NCI-H526 treated with DMSO at 0.1 percent for 48 hours (cell line): Measurements from ENCODE around the gene KIAA1671.
"Not testable (repeated sequence)": the region's sequence is repeated elsewhere in the genome, so short reads cannot be mapped to it uniquely, and the experiment has no call there.

Experiments used
- DNase-seq: peaks from one replicate; lab custom pipeline; 2025; lab: John Stamatoyannopoulos, UW

Gene KIAA1671

DNA sequence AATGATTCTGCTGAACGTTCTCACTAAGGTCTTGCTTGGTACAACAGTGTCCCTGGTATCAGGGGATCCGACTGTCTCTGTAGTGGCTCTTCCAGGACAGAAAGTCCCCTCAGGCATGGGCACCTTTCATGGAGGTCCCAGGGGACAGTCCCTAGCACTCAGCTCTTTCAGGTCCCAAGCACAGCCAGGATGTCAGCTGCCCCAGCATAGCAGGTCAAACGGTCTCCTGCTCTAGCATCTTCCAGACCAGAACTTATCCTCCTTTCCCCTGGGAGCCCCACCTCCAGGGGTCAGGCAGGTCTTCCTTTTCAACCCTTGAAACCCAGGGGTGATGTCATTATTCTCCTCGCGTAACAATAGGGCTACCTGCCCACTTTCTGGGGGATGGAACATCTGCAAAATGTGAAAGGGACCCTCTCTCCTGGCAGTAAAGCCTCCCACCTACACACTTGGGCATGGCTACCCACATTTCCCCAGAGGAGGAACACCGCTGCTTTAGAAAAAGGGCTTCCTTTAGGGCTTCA, 222.4 kb downstream of the KIAA1671 start:
- no peak for DNase-seq

DNA sequence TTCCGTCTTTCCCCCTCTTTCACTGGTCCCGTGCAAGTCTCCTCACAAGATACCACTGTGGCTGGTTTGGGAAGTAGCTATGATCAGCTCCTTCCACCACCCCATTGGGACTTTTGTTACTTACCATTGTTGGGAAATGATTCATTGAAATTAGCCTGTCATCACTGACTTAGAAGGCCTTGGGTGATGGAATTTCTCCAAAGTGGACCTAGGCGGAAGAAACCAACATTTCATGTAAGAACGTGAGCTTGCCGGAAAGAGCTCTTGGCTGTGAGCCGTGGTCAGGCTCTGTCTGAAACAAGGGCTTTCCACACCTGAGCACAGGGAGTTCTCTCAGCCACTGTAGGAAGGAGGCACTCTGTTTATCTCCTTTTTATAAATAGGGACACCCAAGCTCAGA, 223.7 kb downstream of the KIAA1671 start:
- DNase-seq: no peak

DNA sequence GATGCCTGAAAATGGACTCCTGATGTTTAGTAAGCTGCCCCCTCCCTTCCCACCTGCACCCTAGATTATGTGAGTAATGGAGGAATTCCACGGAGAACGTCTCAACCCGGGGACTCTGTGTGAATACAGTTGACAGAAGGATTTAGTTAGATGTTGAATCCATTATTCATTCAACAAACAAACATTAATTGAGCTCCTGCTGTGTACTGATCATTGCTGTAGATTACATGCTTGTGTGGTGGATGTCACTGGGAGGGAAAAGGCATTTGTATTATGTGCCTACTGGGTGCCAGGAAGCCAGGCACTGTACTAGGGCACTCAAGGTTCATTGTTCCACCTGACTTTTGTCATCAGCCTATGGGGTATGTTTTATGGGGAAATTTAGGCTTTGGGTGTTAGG, 224.3 kb downstream of the KIAA1671 start:
- no peak for DNase-seq

DNA sequence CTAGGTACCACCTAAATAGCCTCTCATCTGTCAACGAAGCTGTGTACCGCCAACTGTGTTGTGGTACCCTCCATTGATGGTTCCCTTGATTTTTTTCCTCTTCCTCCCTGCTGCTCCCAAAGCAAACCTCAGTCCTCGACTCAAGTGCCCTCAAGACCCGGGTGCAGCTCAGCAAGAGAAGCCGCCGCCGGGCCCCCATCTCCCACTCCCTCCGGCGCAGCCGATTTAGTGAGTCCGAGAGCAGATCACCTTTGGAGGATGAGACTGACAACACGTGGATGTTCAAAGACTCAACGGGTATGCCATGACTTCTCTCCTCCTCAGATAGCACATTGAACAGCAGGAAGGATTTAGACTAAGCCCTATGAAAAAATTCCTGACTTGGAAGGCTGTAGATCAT, 224.7 kb downstream of the KIAA1671 start:
- DNase-seq: no peak

DNA sequence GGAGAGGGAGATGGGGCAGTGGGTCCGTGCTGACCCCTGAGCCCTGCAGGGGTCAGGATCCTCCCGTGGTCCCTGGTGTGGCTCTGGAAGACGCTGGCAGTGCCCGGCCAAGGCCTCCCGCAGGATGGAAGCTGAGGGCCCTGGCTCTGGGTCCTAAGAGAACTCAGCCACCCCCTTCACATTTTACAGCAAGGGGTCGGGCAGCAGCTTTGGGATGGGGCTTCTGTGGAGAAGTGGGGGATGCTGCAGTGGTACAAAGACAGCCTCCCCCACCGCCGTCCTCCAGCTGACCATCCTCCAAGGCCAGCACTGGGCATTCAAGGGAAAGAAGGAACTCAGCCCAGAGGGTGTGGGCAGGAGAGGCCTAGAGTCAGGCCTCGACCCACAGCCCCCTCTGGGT, 225.4 kb downstream of the KIAA1671 start:
- DNase-seq: no peak

DNA sequence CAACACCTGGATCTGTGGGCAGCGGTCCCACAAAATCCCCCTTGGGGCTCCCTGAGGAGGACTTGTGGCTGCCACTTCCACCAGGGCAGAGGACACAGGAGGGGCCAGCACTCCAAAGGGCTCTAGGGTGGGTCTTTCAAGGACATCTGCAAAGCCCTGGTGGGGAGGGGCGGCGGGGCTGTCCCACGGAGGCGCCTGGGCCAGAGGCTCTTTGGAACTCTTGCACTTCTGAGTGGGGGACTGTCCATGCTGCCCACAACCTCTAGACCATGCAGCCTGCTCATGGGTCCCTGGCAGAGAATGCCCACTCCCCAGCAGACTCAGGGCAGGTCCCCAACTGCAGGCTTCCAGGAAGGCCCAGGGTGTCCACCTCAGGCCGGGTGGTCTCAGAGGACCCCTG, 225.8 kb downstream of the KIAA1671 start:
- DNase-seq: not testable (repeated sequence)

DNA sequence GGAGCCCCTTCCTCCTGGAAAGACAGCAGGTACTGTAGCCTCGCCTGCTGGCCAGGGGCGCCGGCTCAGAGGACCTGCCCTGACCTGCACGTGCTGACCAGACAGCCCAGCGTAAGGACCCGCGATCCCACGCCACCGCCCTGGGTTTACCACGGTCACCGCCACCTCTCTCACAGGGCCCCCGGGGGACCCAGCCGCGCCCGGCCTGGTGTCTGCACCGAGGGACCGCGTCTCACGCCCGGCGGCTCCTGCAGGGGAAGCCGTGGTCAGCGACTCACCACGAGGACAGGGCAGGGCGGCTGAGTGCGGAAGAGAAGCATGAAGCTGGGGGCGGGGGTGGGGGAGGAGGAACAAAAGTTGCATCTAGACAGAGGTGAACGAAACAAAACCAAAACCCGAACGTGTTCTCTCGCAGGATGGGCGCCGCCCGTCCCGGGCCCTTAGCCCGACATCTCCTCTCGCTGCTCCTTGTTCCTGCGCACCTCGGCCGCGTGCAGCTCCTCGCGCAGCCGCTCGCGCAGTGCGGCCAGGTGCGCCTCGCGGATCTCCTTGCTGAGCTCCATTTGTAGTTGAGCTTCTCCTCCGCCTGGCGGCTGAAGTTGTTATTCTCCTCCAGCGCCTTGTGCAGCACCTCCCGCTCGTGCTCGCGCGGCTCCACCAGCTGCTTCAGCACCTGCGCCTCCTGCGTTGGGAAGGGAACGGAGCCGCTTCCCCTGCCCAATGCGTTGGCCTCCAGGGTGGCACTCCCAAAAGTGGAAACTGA, 226.5 kb downstream of the KIAA1671 start:
- not testable (repeated sequence) for DNase-seq

DNA sequence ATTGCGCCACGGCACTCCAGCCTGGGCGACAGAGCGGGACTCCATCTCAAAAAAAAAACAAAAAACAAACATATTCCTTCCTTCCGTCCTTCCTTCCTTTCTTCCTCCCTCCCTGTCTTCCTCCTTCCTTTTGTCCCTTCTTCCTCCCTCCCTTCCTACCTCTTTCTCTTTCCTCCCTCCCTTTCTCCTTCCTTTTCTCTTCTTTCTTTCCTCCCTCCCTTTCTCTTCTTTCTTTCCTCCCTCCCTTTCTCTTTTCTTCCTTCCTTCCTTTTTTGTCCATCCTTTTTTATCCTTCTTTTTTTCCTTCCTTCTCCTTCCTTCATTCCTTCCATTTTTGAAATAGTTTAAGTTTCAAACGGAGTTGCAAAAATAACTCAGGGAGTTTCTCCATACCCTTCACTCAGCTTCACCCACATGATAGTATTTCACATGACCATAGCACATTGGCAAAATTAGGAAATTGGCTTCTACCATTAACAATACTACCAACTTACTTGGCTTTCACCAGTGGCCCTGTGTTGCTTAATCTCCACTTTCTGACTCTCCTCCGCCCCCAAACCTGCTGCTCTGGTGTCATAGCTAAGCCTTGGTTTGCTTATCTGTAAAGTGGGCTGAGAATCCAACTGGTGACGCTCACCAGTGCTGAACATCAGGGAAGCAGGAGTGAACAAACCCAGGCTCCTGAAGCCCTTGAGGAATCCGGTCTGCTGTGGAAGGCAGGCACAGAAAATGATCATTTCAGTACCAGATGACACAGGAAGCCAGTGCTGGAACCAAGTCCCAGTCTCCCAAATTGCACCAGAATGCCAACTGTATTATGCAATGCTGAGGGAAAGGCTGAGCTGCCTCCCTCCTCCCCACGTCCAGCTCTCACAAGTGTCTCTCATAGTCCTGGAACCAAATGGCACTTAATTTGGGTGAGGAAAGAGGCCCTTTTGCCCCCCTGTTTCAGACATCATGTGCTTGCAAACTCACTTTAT, 229.9 kb downstream of the KIAA1671 start:
- no peak for DNase-seq

DNA sequence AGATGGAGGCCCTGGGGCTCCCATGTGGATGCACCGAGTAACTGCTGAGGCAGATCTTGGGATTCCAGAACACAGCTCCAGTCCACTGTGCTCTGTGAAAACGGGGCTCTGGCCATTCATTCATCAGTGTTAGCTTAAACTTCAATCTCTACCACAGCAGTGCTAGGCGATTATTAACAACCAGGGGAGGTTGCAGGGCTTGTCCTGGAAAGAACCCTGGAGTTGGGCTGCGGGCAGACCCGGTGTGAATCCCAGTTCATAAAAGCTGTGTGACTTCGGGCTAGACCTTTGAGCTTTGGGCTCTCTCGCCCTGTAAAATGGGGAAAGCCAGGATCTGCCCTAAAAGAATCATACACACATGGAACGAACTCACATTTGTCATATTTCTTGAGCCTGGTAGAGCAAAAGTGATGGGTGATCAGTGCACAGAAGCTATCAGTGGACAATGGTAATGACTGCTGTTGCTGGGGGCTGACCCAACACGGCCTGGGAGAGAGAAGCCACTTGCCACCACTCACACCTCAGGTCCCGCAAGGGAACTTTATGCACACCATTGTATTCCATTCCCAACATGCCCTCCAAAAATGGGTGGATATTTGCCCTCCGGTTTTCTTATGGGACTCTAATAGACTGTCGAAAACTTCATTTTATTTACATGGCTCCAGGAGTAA, 231.6 kb downstream of the KIAA1671 start:
- DNase-seq: no peak

DNA sequence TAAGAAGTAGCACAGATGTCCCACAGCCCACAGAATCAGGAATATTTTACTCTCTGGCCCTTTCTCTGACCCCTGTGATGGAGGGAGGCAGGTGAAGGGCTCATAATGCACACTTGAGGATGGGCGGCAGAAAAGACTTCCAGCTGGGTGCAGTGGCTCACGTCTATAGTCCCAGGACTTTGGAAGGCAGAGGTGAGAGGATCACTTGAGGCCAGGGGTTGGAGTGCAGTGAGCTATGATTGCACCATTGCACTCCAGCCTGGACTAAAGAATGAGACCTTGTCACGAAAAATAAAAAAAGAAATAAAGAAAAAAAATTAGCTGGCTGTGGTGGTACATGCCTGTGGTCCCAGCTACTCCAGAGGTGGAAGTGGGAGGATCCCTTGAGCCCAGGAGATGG, 233.6 kb downstream of the KIAA1671 start:
- DNase-seq: no peak

DNA sequence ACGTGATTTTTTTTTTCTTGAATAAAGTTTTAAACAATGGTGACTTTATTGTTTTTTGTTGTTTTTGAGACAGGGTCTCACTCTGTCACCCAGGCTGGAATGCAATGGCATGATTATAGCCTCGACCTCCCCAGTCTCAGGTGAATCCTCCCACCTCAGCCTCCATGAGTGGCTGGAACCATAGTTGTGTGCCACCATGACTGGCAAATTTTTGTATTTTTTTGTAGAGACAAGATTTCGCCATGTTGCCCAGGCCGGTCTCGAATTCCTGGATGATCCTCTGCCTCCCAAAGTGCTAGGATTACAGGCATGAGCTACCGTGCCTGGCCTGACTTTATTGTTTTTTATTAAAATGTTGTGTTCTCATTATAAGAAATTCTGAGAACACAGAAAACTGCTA, 235.0 kb downstream of the KIAA1671 start:
- DNase-seq: no peak

DNA sequence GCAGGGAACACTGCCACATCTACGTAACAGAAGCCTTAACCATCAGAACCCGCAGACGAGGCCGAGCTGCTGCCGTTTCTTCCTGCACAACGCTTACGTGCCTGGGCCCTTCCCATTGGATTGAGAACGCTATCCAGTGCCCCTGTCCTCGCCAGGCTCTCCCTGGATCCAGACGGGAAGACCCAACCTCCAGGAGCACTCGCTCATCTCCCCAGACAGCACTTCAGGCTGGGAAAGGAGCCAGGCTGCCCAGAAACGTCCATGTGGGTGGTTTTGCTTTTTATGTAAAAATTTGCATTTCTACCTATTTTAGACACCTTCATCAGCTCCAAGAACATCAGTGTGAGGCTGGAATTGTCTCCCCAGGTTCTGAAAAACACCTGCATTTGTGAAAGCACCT, 239.9 kb downstream of the KIAA1671 start:
- DNase-seq: no peak

DNA sequence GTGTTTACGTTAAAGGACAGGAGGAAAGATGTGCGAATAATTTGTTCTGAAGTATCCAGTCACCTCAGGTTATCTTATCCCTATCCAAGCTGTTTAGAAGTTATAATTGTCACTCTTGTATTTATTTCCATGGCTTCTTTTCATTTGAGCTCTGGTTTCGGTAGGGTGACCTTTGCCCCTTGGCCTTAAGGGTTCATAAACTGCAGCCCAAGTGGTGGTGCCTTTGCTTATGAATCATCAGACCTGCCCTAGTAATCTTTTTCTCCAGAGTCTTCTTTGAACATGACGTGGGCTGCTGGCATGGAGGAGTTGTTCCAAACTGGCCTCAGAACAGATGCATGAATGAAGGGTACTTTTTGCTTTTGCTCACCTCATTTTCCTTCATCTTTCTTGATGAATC, 240.6 kb downstream of the KIAA1671 start:
- DNase-seq: no peak

DNA sequence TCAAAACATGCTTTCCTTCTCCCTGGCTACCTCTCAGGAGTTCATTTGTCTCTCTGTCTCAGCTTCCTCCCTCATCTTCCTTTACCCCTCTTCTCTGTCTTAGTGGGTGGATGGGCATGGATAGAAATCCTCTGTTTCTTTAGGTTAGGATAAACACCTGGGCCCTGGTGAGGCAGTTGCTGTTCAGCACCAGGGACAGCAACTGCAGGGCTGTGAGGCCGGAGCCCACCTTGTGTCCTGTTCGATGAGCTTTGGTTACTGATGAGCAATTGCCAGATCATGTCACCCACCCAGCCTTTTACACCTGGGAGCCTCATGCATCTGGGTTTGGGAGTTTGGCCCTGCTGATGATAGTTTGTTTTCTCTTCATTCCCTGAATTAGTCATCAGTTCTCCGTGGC, 241.0 kb downstream of the KIAA1671 start:
- DNase-seq: no peak

DNA sequence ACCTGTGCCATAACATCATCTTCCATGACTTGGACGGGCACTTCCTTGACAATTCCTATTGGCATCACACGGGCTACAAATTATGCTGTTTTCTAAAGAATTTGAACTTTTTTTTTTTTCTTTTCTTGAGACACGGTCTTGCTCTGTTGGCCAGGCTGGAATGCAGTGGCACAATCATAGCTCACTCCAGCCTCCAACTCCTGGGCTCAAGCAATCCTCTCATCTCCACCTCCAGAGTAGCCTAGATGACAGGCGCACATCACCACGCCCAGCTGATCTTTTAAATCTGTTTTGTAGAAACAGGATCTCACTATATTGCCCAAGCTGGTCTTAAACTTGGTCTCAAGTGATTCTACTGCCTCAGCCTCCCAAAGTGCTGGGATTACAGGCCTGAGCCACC, 243.8 kb downstream of the KIAA1671 start:
- DNase-seq: no peak

DNA sequence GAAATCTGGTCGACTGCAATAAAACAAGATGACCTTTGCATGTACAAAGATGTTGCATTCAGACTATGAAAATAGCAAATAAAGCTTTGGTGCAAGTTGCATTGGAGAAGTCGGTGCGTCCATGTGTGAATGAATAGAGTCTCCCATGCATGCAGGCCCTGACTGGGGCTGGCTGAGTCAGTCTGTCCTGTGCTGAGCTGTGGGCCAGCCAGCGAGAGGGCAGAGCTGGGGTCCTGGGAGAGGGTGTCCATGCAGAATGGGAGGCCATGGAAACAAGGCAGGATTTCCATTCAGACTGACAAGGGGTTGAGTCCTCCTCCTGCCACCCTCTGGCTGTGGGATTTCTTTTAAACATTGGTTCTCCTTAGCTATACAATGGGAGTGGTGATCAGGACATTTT, 244.8 kb downstream of the KIAA1671 start:
- DNase-seq: no peak

DNA sequence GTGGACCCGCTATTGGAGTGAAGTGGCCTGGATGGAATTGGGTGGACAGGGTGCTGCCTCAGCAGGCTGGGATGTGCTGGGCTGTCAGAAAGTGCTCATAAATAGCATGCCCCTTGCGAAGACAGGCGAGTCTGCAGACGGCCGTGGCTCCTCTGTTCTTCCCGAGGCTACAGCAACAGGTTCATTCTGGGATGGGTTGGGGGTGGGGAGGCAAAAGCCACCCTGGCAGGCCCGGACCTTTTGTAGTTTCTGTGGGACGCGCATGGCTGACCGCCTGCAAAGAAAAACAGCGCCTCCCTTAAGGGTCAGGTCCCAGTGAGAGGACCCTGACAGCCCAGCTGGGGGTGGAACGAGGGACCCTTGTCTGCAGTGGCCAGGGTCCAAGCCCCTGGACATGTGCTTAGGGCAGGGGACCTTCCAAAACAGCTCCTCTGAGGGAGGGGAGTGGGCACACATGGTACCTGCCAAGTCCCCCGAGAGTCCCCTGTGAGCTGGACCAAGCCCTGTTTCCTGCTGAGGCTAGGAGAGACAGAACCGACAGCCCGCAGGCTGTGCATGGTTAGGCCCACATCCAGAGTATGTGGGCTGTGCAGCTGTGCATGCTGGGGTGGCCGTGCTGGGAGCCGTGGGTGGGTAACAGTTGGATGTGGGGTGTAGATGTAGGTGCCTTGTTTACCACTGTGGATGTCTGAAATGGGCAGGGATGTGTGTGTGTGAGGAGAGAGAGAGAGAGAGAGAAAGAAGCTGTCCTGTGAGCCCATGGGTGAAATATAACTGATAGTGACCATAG, 247.4 kb downstream of the KIAA1671 start, which contains the start of gene CRYBB3:
Gene CRYBB3 (plus strand): TSS at position 128 of the 790 bp plus-strand sequence. CDS start 1,539 bp downstream, outside the sequence.
- DNase-seq: no peak

DNA sequence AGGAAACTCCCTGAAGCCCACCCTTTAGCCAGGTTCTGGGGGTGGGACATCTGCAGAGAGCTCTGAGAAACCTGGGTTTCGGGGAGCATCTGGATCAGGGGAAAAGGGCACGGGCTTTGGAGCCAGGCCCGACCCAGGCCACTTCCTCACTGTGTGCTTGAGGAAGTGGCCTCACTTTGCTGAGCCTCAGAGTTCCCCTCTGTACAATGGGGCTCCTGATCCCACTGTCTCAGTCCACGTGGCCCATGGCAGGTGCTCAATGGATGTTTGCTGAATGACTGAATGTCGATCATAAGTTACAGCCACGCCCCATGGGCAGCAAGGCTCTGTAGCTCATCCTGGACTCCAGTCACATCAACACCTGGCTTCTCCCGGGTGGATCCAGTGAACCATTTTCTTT, 248.5 kb downstream of the KIAA1671 start:
- DNase-seq: no peak

DNA sequence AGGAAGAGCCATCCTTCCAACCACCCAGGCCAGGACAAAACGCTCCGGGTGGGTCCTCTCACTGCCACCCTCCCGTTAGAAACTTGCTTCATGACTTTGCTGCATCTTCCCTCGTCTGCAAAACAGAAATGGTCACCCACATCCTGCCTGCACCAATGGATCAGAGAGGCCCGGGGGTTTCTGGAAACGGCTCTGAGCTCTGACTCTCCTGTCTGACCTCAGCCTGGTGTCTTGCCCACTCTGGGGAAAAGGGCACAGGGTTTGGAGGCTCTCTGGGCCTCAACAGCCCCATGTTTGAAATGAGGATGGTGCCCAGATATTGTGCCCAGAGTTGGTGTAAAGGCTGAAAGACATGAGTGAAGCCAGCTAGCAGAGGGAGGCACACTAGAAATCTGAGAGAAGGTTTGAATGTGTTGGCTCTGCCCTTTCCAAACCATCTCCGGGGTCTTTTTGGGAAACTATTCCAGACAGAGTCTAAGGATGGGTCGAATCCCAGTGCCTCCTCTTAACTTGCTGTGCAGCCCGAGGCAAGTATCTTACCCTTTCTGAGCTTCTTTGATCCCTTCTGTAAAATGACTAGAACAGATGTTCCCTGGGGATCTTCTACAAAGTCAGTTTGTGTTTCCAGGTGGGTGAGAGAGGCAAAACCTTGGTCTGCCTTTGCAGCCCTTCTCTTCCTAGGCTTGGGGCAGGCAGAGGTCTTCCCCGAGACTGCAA, 249.2 kb downstream of the KIAA1671 start:
- no peak for DNase-seq

DNA sequence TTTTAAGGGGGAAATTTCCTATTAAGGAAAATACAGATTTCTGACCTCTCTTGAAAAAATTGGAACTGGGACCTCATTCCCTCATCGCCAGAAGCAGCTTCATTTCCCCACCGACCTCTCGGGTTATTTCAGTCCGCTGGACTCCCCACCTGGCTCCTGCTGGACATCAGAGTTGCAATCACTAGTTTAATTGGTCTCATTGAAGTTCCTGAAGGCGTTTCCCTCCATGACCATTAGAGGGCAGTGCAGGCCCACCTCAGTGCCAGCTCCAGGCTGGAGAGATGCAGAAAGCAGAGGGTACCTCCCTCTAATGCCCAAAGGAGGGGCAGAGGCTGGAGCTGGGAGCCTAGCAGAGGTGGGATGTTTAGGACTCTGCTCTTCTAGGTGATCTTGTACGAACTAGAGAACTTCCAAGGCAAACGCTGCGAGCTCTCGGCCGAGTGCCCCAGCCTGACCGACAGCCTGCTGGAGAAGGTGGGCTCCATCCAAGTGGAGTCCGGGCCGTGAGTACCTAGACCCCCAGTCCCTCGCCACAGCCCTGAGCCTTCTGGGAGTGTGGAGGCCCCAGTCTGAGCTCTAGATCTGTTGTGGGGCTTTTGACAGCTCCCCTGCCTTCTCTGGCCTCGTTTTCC, 249.9 kb downstream of the KIAA1671 start:
- no peak for DNase-seq
